Right lobe of liver (tissue), 4 donors: Measurements from ENCODE around the gene SLC24A4.

Experiments used
- CTCF ChIP-seq, 4 donors: fragments of 200-600 bp in 3 of 4; fragments of 450-650 bp in 1 of 4; IDR thresholded peaks; one replicate each; pipeline versions ENCODE4 v1.5.1 to v1.8.0; 2016 to 2022; ENCODE audit warnings: antibody characterized with exemption in 4 of 4, mild to moderate bottlenecking in 2 of 4
- POLR2A ChIP-seq: fragments of 450-650 bp; IDR thresholded peaks from one replicate; pipeline ENCODE4 v1.6.1; 2017; ENCODE audit warnings: antibody characterized with exemption, mild to moderate bottlenecking
- donor health status: DM: no; HTN: no; CAD: no.
- donor health status: DM: no; HTN: no; CAD: no.
- donor health status: DM: no; HTN: yes; CAD: no.

GRCh38 chr14:92407410-92407809 is 84.4 kb downstream of the SLC24A4 start:
- TF ChIP-seq POLR2A (no peak), CTCF (IDR thresholded peaks at IDR 0.05) (no peak)
